ENCODE data around the gene RHOT1. TPM values are rescaled to one million over a fixed set of nuclear protein-coding genes. Genes with fewer than 3 reads are reported as not detected.
A peak's percentile ranks its signal among the peaks of the same experiment; 100 is the strongest.

The RHOT1 gene
- total RNA-seq, 1 donor from 2014 or later, result 76.4 TPM

GRCh38 chr17:32264140-32264799 lies 122.0 kb downstream of the RHOT1 start:
- H3K4me3 Mint-ChIP-seq, result peak overlapping the region; percentile 90
- Histone ChIP-seq H3K79me2 (ENCODE audit: low read depth) (no peaks in the 10 kb centered on the region), H2AFZ (replicated peaks) (no peak overlapping the region), H3K4me3 (peak overlapping the region; percentile 47), H3K27me3 (peaks cover 56% of the 10 kb centered on the region), H4K20me1 (ENCODE audit: low read depth) (peaks cover 14% of the 10 kb centered on the region), H3K4me2 (peak overlapping the region; percentile 69), H3K36me3 (no peaks in the 10 kb centered on the region), H3K27ac (no peak overlapping the region), H3F3A (ENCODE audit: low read depth) (peaks cover 34% of the 10 kb centered on the region), H3K9me3 (ENCODE audit: low read depth) (no peaks in the 10 kb centered on the region), H3K4me1 (peaks cover 36% of the 10 kb centered on the region), H3K9ac (no peak overlapping the region)
- TF ChIP-seq CTCF (IDR thresholded peaks at IDR 0.05) (peak; percentile 48), EZH2phosphoT487 (IDR thresholded peaks at IDR 0.05) (no peak), EZH2 (IDR thresholded peaks at IDR 0.05) (no peak)
- H3K4me1 Mint-ChIP-seq, result peaks cover 60% of the 10 kb centered on the region
- H3K27ac Mint-ChIP-seq, result peak overlapping the region; percentile 21
- H3K36me3 Mint-ChIP-seq, result peaks cover 2% of the 10 kb centered on the region
- H3K27me3 Mint-ChIP-seq (ENCODE audit: insufficient read depth, low read depth), result peaks cover 50% of the 10 kb centered on the region
- DNase-seq (ENCODE audit: low spot score), result peak; percentile 64
- peaks cover 2% of the 10 kb centered on the region for H3K9me3 Mint-ChIP-seq

- H3K79me2 ChIP-seq (ENCODE audit: low read depth), result no peaks in the 10 kb centered on the region
- peak overlapping the region; percentile 21 for H3K27ac Mint-ChIP-seq
- H4K20me1 ChIP-seq (ENCODE audit: low read depth), result peaks cover 14% of the 10 kb centered on the region
- peaks cover 55% of the 10 kb centered on the region for H3K4me1 Mint-ChIP-seq
- TF ChIP-seq EZH2 (IDR thresholded peaks at IDR 0.05), result no peak
- TF ChIP-seq CTCF (IDR thresholded peaks at IDR 0.05), result no peak
- no peak for TF ChIP-seq EZH2phosphoT487 (IDR thresholded peaks at IDR 0.05)
- peaks cover 50% of the 10 kb centered on the region for H3K27me3 Mint-ChIP-seq (ENCODE audit: insufficient read depth, low read depth)
- H3K9ac ChIP-seq, result no peak overlapping the region
- H3F3A ChIP-seq (ENCODE audit: low read depth), result peaks cover 34% of the 10 kb centered on the region
- no peak overlapping the region for H3K27ac ChIP-seq
- peak overlapping the region; percentile 90 for H3K4me3 Mint-ChIP-seq
- H3K9me3 ChIP-seq (ENCODE audit: low read depth), result no peaks in the 10 kb centered on the region
- peak overlapping the region; percentile 26 for H2AFZ ChIP-seq (replicated peaks)
- peaks cover 36% of the 10 kb centered on the region for H3K4me1 ChIP-seq
- H3K9me3 Mint-ChIP-seq, result peaks cover 2% of the 10 kb centered on the region
- peak overlapping the region; percentile 47 for H3K4me3 ChIP-seq
- H3K36me3 ChIP-seq, result no peaks in the 10 kb centered on the region
- H3K36me3 Mint-ChIP-seq, result peaks cover 2% of the 10 kb centered on the region
- DNase-seq (ENCODE audit: low spot score), result peak; percentile 33
- H3K27me3 ChIP-seq, result peaks cover 60% of the 10 kb centered on the region
- peak overlapping the region; percentile 69 for H3K4me2 ChIP-seq
Measured at GRCh38 chr17:32264823-32265191, 122.5 kb downstream of the RHOT1 start.

GRCh38 chr17:32265192-32265923 lies 123.1 kb downstream of the RHOT1 start, which contains the start of gene RHBDL3:
TSS of gene RHBDL3 (plus strand) at chr17:32265832. CDS start at chr17:32266190, 358 bp downstream.
- Histone ChIP-seq H4K20me1 (ENCODE audit: low read depth) (peaks cover 14% of the 10 kb centered on the region), H3K27ac (no peak within 1 kb of the TSS), H2AFZ (replicated peaks) (peak within 1 kb of the TSS; percentile 89), H3F3A (ENCODE audit: low read depth) (peaks cover 34% of the 10 kb centered on the region), H3K79me2 (ENCODE audit: low read depth) (no peaks in the 10 kb centered on the region), H3K9ac (no peak within 1 kb of the TSS), H3K4me1 (peaks cover 36% of the 10 kb centered on the region), H3K4me2 (peak within 1 kb of the TSS; percentile 99), H3K4me3 (peak within 1 kb of the TSS; percentile 66), H3K36me3 (no peaks in the 10 kb centered on the region), H3K9me3 (ENCODE audit: low read depth) (no peaks in the 10 kb centered on the region), H3K27me3 (peaks cover 60% of the 10 kb centered on the region)
- Mint-ChIP-seq H3K4me1 (peaks cover 50% of the 10 kb centered on the region), H3K4me3 (peak within 1 kb of the TSS; percentile 90), H3K27me3 (ENCODE audit: insufficient read depth, low read depth) (peaks cover 49% of the 10 kb centered on the region), H3K9me3 (peaks cover 2% of the 10 kb centered on the region), H3K36me3 (peaks cover 2% of the 10 kb centered on the region), H3K27ac (peak within 1 kb of the TSS; percentile 21)
- TF ChIP-seq EZH2 (IDR thresholded peaks at IDR 0.05) (peak; percentile 40), CTCF (IDR thresholded peaks at IDR 0.05) (no peak)
- DNase-seq (ENCODE audit: low spot score), result peak; percentile 67

Measured in neural progenitor cell (in vitro differentiated cells).